Body of pancreas (tissue), 4 donors: ENCODE results near the gene PLEKHG1.

Experiments
- CTCF ChIP-seq, 7 experiments: fragments of 450-650 bp in 4 of 7; fragments of 200-600 bp in 3 of 7; sonication (generic) in 3 of 7; IDR thresholded peaks; one replicate each; pipeline ENCODE4 v1.5.1; 2016 to 2019; ENCODE audit warnings: antibody characterized with exemption in 7 of 7
- POLR2A ChIP-seq, 3 donors: fragments of 450-650 bp; IDR thresholded peaks; one replicate each; pipeline ENCODE4 v1.6.1; 2016; ENCODE audit warnings: antibody characterized with exemption in 3 of 3, mild to moderate bottlenecking in 2 of 3

GRCh38 chr6:150631283-150631983 lies 31.7 kb downstream of the PLEKHG1 start:
- no peak for TF ChIP-seq CTCF (IDR thresholded peaks at IDR 0.05)
- no peak for TF ChIP-seq POLR2A (IDR thresholded peaks at IDR 0.05)
